Neural progenitor cell (in vitro differentiated cells): Measurements from ENCODE around the gene DNAI7. TPM values are rescaled to one million over a fixed set of nuclear protein-coding genes. Genes with fewer than 3 reads are reported as not detected.

Experiments used
- DNase-seq: peaks from one replicate; pipeline ENCODE4 v3.0.0-alpha.2; 2016; ENCODE audit warnings: low spot score
- H2AFZ ChIP-seq: fragments of 200-600 bp; sonication (generic); replicated peaks from 2 replicates; pipeline ENCODE4 v1.6.1; 2016; ENCODE audit warnings: antibody characterized with exemption
- H3F3A ChIP-seq: fragments of 200-600 bp; sonication (generic); 2 replicates; pipeline ENCODE4 v1.6.1; 2016; ENCODE audit warnings: antibody characterized with exemption, low read depth
- H3K27ac ChIP-seq: fragments of 200-600 bp; sonication (generic); 2 replicates; pipeline ENCODE4 v1.5.1; 2016; ENCODE audit warnings: mild to moderate bottlenecking
- H3K27me3 ChIP-seq: fragments of 200-600 bp; sonication (generic); 2 replicates; pipeline ENCODE4 v1.6.1; 2016; ENCODE audit warnings: mild to moderate bottlenecking, moderate library complexity
- H3K36me3 ChIP-seq: fragments of 200-600 bp; sonication (generic); 2 replicates; pipeline ENCODE4 v1.5.1; 2016
- H3K4me1 ChIP-seq: fragments of 200-600 bp; sonication (generic); 2 replicates; pipeline ENCODE4 v1.6.1; 2016; ENCODE audit warnings: mixed run types
- H3K4me2 ChIP-seq: fragments of 200-600 bp; sonication (generic); 2 replicates; pipeline ENCODE4 v1.6.1; 2016
- H3K4me3 ChIP-seq: fragments of 200-600 bp; sonication (generic); 2 replicates; pipeline ENCODE4 v1.5.1; 2016
- H3K79me2 ChIP-seq: fragments of 200-600 bp; sonication (generic); 2 replicates; pipeline ENCODE4 v1.6.1; 2016; ENCODE audit warnings: low read depth
- H3K9ac ChIP-seq: fragments of 200-600 bp; sonication (generic); 2 replicates; pipeline ENCODE4 v1.6.1; 2016
- H3K9me3 ChIP-seq: fragments of 200-600 bp; sonication (generic); 2 replicates; pipeline ENCODE4 v1.5.1; 2016; ENCODE audit warnings: low read depth
- H4K20me1 ChIP-seq: fragments of 200-600 bp; sonication (generic); 2 replicates; pipeline ENCODE4 v1.6.1; 2016; ENCODE audit warnings: low read depth
- H3K27ac Mint-ChIP-seq: 3 replicates; pipeline ENCODE4 v1.8.0; 2021; ENCODE audit warnings: mixed read lengths
- H3K27me3 Mint-ChIP-seq: 2 replicates; pipeline ENCODE4 v1.8.0; 2022; ENCODE audit warnings: low read depth, mild to moderate bottlenecking, inconsistent platforms, moderate library complexity, mixed read lengths; ENCODE audit not compliant: insufficient read depth
- H3K36me3 Mint-ChIP-seq: 3 replicates; pipeline ENCODE4 v1.8.0; 2021; ENCODE audit warnings: mixed read lengths
- H3K4me1 Mint-ChIP-seq: 3 replicates; pipeline ENCODE4 v1.8.0; 2021; ENCODE audit warnings: mixed read lengths
- H3K4me3 Mint-ChIP-seq: 3 replicates; pipeline ENCODE4 v1.8.0; 2021; ENCODE audit warnings: mild to moderate bottlenecking, moderate library complexity, mixed read lengths
- H3K9me3 Mint-ChIP-seq: 3 replicates; pipeline ENCODE4 v1.8.0; 2020; ENCODE audit warnings: mixed read lengths
- CTCF ChIP-seq: fragments of 200-600 bp; sonication (generic); IDR thresholded peaks from 2 replicates; pipeline ENCODE4 v1.5.1; 2017; ENCODE audit warnings: antibody characterized with exemption, mild to moderate bottlenecking
- EZH2 ChIP-seq: fragments of 200-600 bp; sonication (generic); IDR thresholded peaks from 2 replicates; pipeline ENCODE4 v1.6.1; 2017; ENCODE audit warnings: antibody characterized with exemption, mild to moderate bottlenecking, moderate library complexity
- EZH2phosphoT487 ChIP-seq: fragments of 200-600 bp; sonication (generic); IDR thresholded peaks from 2 replicates; pipeline ENCODE4 v1.6.1; 2017; ENCODE audit warnings: antibody characterized with exemption
- total RNA-seq: library from RNA; depleted of rRNA; stranded (reverse); fragments of >200 nt; gene quantifications from 2 replicates; pipeline ENCODE4 v1.2.3, GENCODE V29; 2015; ENCODE audit warnings: low replicate concordance

DNAI7 gene
- total RNA-seq, 1 donor from 2014 or later: 1.1 TPM

- H3K9me3 ChIP-seq: no peaks in the 10 kb centered on the region
- no peak overlapping the region for H3K27ac ChIP-seq
- no peaks in the 10 kb centered on the region for H3F3A ChIP-seq
- no peak for DNase-seq
- H3K4me1 Mint-ChIP-seq: no peaks in the 10 kb centered on the region
- no peaks in the 10 kb centered on the region for H3K79me2 ChIP-seq
- H3K9ac ChIP-seq: no peak overlapping the region
- no peak overlapping the region for H3K4me3 Mint-ChIP-seq
- no peaks in the 10 kb centered on the region for H4K20me1 ChIP-seq
- H3K4me3 ChIP-seq: no peak overlapping the region
- no peak overlapping the region for H2AFZ ChIP-seq
- H3K27me3 ChIP-seq: no peaks in the 10 kb centered on the region
- H3K36me3 Mint-ChIP-seq: no peaks in the 10 kb centered on the region
- no peak overlapping the region for H3K27ac Mint-ChIP-seq
- H3K36me3 ChIP-seq: no peaks in the 10 kb centered on the region
- no peaks in the 10 kb centered on the region for H3K9me3 Mint-ChIP-seq
- no peaks in the 10 kb centered on the region for H3K4me1 ChIP-seq
- H3K27me3 Mint-ChIP-seq: no peaks in the 10 kb centered on the region
- TF ChIP-seq EZH2 (no peak), CTCF (no peak), EZH2phosphoT487 (no peak)
- H3K4me2 ChIP-seq: no peak overlapping the region
Observed at GRCh38 chr12:25146686-25147085, 48.3 kb downstream of the DNAI7 start.

GRCh38 chr12:25135531-25136154, 59.3 kb downstream of the DNAI7 start:
- H3K36me3 ChIP-seq: no peaks in the 10 kb centered on the region
- no peaks in the 10 kb centered on the region for H3K4me1 ChIP-seq
- H4K20me1 ChIP-seq: no peaks in the 10 kb centered on the region
- Mint-ChIP-seq H3K4me1 (no peaks in the 10 kb centered on the region), H3K9me3 (peaks cover 9% of the 10 kb centered on the region), H3K36me3 (no peaks in the 10 kb centered on the region), H3K4me3 (no peak overlapping the region), H3K27me3 (peaks cover 2% of the 10 kb centered on the region), H3K27ac (no peak overlapping the region)
- H3K4me3 ChIP-seq: no peak overlapping the region
- H3K27me3 ChIP-seq: no peaks in the 10 kb centered on the region
- DNase-seq: peak; percentile 28
- peak overlapping the region; percentile 45 for H2AFZ ChIP-seq
- H3K27ac ChIP-seq: no peak overlapping the region
- H3K79me2 ChIP-seq: no peaks in the 10 kb centered on the region
- H3F3A ChIP-seq: no peaks in the 10 kb centered on the region
- H3K9me3 ChIP-seq: peaks cover 3% of the 10 kb centered on the region
- no peak for TF ChIP-seq EZH2phosphoT487
- no peak for TF ChIP-seq EZH2
- TF ChIP-seq CTCF: peak; percentile 49
- H3K9ac ChIP-seq: no peak overlapping the region
- H3K4me2 ChIP-seq: no peak overlapping the region

- Histone ChIP-seq H3K4me1 (no peaks in the 10 kb centered on the region), H3K36me3 (no peaks in the 10 kb centered on the region), H3K9ac (no peak overlapping the region), H3K4me3 (no peak overlapping the region), H3K79me2 (no peaks in the 10 kb centered on the region), H2AFZ (no peak overlapping the region), H3K4me2 (no peak overlapping the region), H4K20me1 (no peaks in the 10 kb centered on the region), H3K9me3 (no peaks in the 10 kb centered on the region), H3K27me3 (no peaks in the 10 kb centered on the region), H3K27ac (no peak overlapping the region), H3F3A (no peaks in the 10 kb centered on the region)
- H3K9me3 Mint-ChIP-seq: no peaks in the 10 kb centered on the region
- no peaks in the 10 kb centered on the region for H3K36me3 Mint-ChIP-seq
- no peak overlapping the region for H3K4me3 Mint-ChIP-seq
- TF ChIP-seq CTCF: no peak
- no peak for TF ChIP-seq EZH2phosphoT487
- TF ChIP-seq EZH2: no peak
- H3K27ac Mint-ChIP-seq: no peak overlapping the region
- H3K4me1 Mint-ChIP-seq: no peaks in the 10 kb centered on the region
- no peak for DNase-seq
- peaks cover 2% of the 10 kb centered on the region for H3K27me3 Mint-ChIP-seq
Observed at GRCh38 chr12:25131270-25131669, 63.7 kb downstream of the DNAI7 start.
